ENCODE data around the gene SCG5.

DNA sequence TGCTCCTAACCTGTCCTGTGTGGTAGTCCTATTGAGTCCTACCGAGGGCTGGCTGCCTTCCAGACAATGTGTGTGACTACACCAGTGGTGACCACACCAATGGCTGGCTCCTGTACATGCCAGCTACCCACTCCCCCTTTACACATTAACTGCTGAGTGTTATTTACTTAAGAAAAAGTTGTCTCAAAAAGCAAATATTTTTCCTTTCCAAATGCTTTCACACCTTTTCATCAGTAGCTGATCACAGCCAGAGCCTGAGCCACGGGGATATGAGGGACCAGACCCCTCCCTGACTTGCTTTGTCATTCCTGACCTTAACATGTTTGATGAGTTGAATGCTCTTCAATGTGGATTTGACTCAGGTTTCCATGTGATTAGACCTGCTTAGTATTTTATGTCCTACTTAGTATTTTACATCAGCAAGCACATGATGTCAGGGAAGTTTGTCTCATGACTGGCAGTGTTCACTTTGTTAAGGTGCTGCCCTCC, 46.7 kb downstream of the SCG5 start:
- no peak for TF ChIP-seq EZH2 (IDR thresholded peaks at IDR 0.05; ENCODE audit: borderline replicate concordance, insufficient read depth, low read depth, low read length, poor library complexity, severe bottlenecking)
- TF ChIP-seq, protein P1, sequence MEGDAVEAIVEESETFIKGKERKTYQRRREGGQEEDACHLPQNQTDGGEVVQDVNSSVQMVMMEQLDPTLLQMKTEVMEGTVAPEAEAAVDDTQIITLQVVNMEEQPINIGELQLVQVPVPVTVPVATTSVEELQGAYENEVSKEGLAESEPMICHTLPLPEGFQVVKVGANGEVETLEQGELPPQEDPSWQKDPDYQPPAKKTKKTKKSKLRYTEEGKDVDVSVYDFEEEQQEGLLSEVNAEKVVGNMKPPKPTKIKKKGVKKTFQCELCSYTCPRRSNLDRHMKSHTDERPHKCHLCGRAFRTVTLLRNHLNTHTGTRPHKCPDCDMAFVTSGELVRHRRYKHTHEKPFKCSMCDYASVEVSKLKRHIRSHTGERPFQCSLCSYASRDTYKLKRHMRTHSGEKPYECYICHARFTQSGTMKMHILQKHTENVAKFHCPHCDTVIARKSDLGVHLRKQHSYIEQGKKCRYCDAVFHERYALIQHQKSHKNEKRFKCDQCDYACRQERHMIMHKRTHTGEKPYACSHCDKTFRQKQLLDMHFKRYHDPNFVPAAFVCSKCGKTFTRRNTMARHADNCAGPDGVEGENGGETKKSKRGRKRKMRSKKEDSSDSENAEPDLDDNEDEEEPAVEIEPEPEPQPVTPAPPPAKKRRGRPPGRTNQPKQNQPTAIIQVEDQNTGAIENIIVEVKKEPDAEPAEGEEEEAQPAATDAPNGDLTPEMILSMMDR (IDR thresholded peaks at IDR 0.05), result no peak
